Amygdala (tissue), 56 donors: Measurements from ENCODE around the gene ARSG.
"Not testable (repeated sequence)": the region's sequence is repeated elsewhere in the genome, so short reads cannot be mapped to it uniquely, and the experiment has no call there.

Experiments used
- DNase-seq, 56 donors: peaks; one replicate each; lab custom pipeline; 2025; lab: John Stamatoyannopoulos, UW

Gene ARSG

GRCh38 chr17:68302666-68303065, 11.4 kb downstream of the ARSG start:
- no peak for DNase-seq

- no peak for DNase-seq
These were observed 13.4 kb downstream of the ARSG start for GRCh38 chr17:68304706-68305105.

GRCh38 chr17:68305142-68305541, 13.8 kb downstream of the ARSG start:
- DNase-seq, result no peak

GRCh38 chr17:68306819-68307218, 15.5 kb downstream of the ARSG start:
- no peak for DNase-seq

- no peak for DNase-seq
These were observed 16.1 kb downstream of the ARSG start for GRCh38 chr17:68307443-68307842.

- not testable (repeated sequence) for DNase-seq
These were observed 17.2 kb downstream of the ARSG start for GRCh38 chr17:68308486-68308885.

- DNase-seq, result not testable (repeated sequence)
These were observed 17.9 kb downstream of the ARSG start for GRCh38 chr17:68309066-68309670.

- no peak for DNase-seq
These were observed 18.9 kb downstream of the ARSG start for GRCh38 chr17:68310152-68310551.

- peak in 1 of 56 donors; percentile 1 for DNase-seq
These were observed 23.7 kb downstream of the ARSG start for GRCh38 chr17:68314916-68315535.

GRCh38 chr17:68315930-68316329, 24.6 kb downstream of the ARSG start:
- no peak for DNase-seq

GRCh38 chr17:68317458-68317857, 26.2 kb downstream of the ARSG start:
- no peak for DNase-seq

- DNase-seq, result no peak
These were observed 27.1 kb downstream of the ARSG start for GRCh38 chr17:68318103-68318991.

GRCh38 chr17:68319410-68320162, 28.3 kb downstream of the ARSG start:
- no peak for DNase-seq

- DNase-seq, result no peak
These were observed 29.1 kb downstream of the ARSG start for GRCh38 chr17:68320311-68320865.

GRCh38 chr17:68320943-68321555, 29.8 kb downstream of the ARSG start:
- no peak for DNase-seq

- DNase-seq, result no peak
These were observed 30.3 kb downstream of the ARSG start for GRCh38 chr17:68321556-68321954.

- DNase-seq, result no peak
These were observed 31.3 kb downstream of the ARSG start for GRCh38 chr17:68322630-68323029.

GRCh38 chr17:68324114-68324513, 32.8 kb downstream of the ARSG start:
- DNase-seq, result no peak

GRCh38 chr17:68324654-68325336, 33.5 kb downstream of the ARSG start:
- no peak for DNase-seq
